ENCODE measurements around the gene STAT2.
"Not testable (repeated sequence)": the region's sequence is repeated elsewhere in the genome, so short reads cannot be mapped to it uniquely, and the experiment has no call there.

DNA sequence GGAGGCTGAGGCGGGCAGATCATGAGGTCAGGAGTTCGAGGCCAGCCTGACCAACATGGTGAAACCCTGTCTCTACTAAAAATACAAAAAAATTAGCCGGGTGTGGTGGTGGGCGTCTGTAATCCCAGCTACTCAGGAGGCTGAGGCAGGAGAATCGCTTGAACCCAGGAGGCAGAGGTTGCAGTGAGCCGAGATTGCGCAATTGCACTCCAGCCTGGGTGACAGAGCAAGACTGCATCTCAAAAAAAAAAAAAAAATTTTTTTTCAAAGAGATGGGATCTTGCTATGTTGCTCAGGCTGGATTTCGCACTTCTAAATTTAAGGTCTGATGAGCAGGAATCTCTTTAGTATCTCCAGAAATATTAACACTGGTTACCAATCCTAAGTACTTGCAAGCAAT lies 38.3 kb downstream of the STAT2 start:
- TF ChIP-seq, protein P1, sequence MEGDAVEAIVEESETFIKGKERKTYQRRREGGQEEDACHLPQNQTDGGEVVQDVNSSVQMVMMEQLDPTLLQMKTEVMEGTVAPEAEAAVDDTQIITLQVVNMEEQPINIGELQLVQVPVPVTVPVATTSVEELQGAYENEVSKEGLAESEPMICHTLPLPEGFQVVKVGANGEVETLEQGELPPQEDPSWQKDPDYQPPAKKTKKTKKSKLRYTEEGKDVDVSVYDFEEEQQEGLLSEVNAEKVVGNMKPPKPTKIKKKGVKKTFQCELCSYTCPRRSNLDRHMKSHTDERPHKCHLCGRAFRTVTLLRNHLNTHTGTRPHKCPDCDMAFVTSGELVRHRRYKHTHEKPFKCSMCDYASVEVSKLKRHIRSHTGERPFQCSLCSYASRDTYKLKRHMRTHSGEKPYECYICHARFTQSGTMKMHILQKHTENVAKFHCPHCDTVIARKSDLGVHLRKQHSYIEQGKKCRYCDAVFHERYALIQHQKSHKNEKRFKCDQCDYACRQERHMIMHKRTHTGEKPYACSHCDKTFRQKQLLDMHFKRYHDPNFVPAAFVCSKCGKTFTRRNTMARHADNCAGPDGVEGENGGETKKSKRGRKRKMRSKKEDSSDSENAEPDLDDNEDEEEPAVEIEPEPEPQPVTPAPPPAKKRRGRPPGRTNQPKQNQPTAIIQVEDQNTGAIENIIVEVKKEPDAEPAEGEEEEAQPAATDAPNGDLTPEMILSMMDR (conservative IDR thresholded peaks at IDR 0.05; ENCODE audit: low read length): not testable (repeated sequence)
- TF ChIP-seq EZH2phosphoT487 (IDR thresholded peaks at IDR 0.05; ENCODE audit: borderline replicate concordance): not testable (repeated sequence)

Measured in Loucy (cell line).